ENCODE data around the gene LNP1.

LNP1 gene

DNA sequence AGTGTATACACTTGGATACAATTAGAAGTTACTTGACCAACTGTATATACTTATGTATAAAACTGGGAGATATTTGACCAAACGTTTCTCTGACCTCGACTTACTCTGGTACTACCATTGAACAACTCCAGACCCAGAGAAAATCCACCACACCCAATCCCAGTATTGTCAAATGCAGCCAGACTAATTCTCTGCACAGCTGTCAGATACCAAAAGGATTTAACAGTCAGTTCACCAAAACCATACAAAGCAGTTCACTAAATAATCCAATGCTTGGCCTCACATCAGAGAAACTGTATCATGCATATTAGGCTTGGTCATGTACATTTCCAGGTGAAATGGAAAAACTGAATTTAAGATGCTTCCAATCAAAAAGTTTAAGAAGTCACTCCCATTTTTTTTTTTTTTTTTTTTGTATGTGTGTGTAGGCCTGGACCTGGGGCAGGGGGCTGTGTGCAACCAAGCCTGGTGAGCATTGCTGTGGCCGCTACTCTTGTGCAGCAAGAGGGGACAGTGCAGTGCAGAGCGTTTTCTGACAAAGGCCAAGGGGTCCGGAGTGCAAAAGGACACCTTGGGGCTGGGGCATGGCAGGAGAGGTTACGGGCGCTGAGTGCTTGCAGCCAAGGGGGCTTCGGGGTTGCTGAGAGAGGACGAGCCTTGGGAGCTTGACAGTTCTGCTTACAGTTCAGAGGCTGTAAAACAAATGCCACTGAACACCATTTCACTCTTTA is 1.8 kb upstream of the LNP1 start:
- no peak for DNase-seq (ENCODE audit: low read depth)

DNA sequence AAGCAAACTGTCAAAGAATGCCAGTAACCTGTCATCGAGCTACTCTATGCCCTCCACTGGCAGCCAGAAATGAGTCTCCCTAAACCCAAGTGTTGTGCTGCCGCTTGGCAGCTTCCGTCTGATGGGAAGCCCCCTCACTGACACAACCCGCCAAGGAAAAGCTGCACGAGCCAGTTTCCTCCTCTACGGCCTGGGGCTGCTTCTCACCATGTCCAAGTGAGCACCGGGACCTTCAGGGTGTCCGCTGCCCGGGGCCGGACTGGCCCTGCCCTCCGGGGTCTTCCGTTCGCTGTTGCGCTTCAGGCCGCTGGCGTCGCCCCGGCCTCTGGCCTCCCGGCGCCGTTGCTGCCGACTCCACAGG is 940 bp upstream of the LNP1 start:
- DNase-seq (ENCODE audit: low read depth): no peak

- DNase-seq (ENCODE audit: low read depth): peak; percentile 7
Observed at GRCh38 chr3:100401674-100402041, 319 bp downstream of the LNP1 start.

DNA sequence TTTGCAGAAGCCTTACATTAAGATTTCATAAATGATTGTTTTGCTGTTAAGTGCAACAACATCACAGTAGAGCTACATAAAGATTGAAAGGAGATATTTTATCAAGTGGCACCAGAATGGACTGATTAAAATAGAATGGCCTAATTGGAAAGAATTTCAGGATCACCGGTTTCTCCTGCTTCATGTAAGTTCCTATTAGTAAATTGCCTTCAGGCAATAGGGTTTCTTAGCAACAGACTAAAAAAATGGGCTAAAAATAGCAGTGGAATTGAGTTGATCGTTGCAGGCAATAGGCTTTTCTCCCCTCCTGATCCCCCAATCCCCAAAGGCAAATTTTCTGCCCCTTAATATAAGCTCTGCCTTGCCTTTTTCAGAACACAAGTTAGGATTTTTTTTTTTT is 917 bp downstream of the LNP1 start:
- DNase-seq (ENCODE audit: low read depth): no peak

DNA sequence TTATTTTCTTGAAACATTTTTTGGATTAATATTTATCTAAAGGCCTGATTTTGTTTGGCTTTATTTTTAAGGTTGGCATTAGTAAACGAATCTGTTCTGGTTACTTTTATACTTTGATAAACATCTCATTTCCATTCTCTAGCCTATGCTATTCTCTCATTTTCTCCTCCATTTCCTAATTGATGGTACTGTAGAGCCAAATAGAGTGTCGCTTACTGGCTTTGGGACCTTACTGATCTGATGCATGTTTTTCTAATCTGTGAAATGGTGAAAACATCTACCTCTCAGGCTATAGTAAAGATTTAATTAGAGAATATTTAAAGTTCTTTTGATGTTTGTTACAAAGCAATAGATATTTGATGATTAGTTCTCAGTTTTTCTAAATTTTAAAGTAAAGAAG is 1.6 kb downstream of the LNP1 start:
- DNase-seq (ENCODE audit: low read depth): no peak

DNA sequence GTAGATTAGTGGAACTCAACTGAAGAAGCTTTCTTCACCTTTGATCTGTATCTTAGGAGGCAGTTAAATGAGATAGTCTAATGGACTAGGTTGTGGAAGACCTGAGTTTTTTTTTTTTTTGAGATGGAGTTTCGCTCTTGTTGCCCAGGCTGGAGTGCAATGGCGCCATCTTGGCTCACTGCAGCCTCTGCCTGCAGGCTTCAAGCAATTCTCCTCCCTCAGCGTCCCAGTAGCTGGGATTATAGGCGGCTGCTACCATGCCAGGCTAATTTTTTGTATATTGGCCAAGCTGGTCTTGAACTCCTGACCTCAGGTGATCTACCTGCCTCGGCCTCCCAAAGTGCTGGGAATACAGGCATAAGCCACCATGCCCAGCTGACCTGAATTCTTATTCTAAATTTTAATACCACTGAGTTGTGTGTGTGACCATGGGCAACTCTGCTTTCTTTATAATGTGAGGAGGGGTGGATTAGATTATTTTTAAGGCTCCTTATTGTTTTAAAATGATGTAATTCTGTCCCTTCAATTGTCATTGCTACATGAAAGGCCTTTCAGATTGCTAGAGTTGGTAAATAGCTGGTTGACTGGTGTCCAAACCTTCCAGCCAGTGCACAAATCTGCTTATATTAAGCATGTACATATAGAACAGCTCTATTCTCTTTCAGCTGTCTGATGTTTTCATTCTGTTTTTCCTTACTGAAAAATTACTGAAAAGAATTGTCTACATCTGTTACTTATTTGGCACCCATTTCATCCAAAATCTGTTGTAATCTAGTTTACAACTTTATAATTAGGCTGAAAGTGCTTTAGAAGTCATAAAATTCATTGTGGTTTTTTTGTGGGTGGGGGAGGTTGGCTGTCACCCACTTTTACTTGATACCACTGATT is 2.3 kb downstream of the LNP1 start:
- DNase-seq (ENCODE audit: low read depth): no peak

DNA sequence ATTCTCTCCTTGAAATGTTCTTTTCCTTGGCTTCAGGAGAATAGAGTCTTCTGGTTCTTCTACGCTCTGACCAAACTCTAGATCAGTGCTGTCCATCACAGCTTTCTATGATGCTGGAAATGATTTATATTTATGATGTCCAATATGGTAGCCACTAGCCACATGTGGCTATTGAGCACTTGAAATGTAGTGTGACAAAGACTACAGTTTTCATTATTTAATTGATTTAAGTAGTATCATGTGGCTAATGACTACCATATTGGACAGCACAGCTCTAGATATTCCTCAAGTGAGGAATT is 2.9 kb downstream of the LNP1 start:
- no peak for DNase-seq (ENCODE audit: low read depth)

DNA sequence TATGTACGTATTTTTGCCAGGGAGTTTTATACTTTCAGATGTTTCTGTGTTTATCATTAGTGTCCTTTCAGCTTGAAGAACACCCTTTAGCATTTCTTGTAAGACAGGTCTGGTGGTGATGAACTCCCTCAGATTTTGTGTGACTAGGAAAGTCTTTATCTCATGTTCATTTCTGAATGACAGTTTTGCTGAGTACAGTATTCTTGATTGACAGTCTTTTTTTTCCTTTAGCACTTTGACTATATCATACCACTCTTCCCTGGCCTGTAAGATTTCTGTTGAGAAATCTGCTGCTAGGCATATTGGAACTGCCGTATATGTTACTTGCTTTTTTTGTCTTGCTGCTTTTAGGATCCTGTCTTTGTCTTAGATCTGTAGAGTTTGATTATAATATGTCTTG is 5.8 kb downstream of the LNP1 start:
- no peak for DNase-seq (ENCODE audit: low read depth)

GRCh38 chr3:100407977-100408532 is 6.7 kb downstream of the LNP1 start:
- no peak for DNase-seq (ENCODE audit: low read depth)

GRCh38 chr3:100411091-100411982 is 10.0 kb downstream of the LNP1 start:
- DNase-seq (ENCODE audit: low read depth): no peak

DNA sequence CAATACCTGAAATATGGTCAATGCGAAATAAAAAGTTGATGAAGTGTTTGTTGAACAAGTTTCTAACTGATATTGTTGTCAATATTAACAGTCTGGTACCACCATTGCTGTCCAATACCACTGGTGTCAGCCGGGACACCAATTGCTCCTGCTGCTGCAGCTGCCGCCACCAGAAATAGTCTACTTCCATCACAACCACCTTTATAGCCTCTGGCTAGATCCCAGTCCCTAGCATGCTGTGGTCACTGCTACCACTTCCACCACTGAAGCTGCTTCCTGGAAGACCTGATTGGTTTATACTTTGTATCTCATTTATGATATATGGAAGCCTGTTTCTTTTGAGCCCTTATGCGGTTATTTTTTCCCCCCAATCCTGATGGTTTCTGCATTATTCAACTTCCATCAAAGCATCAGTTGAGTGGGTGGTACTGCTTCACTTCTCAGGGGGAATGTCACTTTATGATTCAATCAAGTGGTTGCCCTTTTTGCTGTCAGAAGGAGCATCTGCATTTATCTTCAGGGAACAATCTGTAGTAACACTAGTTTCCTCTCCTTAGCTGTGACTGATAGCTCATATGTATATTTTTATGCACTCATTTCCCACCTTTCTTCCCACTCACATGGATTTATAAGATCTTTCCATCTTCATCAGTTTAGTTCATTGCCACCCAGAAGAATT is 11.7 kb downstream of the LNP1 start:
- DNase-seq (ENCODE audit: low read depth): no peak

- no peak for DNase-seq (ENCODE audit: low read depth)
Observed at GRCh38 chr3:100413613-100414012, 12.3 kb downstream of the LNP1 start.

DNA sequence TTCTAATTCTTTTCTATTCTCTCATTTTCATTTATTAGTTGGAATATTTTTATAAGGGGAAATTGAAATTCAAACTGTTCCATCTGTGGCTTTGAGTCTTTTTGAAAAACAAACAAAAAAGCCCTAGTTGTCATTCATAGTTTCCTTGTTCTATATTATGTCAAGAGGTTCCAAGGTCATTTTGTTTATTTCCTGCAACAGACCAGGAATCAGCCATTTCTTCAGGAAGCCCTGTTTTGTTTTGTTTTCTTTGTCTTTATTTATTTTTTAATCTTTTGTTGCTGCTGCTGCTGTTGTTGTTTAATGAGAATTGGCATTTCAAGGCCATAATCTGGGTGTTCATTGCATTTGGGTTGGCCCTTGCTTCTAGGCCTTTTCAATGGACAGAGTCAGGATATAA is 14.8 kb downstream of the LNP1 start:
- no peak for DNase-seq (ENCODE audit: low read depth)

GRCh38 chr3:100416863-100417262 is 15.5 kb downstream of the LNP1 start:
- no peak for DNase-seq (ENCODE audit: low read depth)

- no peak for DNase-seq (ENCODE audit: low read depth)
Observed at GRCh38 chr3:100419406-100419805, 18.1 kb downstream of the LNP1 start.

DNA sequence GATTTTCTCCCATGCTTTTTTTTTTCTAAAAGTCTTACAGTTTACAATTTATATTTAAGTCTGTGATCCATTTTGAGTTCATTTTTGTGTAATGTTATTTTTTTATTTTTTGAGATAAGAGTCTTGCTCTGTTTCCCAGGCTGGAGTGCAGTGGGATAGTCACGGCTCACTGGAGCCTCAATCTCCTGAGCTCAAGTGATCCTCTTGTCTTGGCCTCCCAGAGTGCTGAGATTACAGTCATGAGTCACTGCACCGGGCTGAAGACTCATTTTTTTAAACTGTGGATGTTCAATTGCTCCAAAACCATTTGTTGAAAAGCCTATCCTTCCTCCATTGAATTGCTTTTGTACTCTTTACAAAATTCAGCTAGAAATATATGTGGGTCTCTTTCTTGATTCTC is 19.5 kb downstream of the LNP1 start:
- DNase-seq (ENCODE audit: low read depth): no peak

GRCh38 chr3:100423611-100424010 is 22.3 kb downstream of the LNP1 start:
- DNase-seq (ENCODE audit: low read depth): no peak

DNA sequence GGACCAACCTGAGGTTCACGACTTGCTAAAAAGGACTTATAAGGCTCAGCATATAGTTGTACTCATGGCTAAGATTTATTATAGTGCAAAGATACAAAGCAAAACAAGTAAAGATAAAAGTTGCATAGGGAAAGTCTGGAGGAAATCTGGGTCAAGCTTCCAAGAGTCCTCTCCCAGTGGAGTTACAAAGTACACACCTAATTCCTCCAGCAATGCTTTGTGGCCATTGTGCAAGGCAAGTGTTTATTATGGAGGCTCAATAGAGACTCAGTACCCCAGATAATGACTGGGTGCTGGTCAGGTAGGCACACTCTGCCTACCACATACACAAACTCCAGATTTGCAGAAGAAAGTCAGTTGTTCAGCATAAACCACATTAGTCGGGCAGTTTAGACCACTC is 22.9 kb downstream of the LNP1 start:
- DNase-seq (ENCODE audit: low read depth): no peak

DNA sequence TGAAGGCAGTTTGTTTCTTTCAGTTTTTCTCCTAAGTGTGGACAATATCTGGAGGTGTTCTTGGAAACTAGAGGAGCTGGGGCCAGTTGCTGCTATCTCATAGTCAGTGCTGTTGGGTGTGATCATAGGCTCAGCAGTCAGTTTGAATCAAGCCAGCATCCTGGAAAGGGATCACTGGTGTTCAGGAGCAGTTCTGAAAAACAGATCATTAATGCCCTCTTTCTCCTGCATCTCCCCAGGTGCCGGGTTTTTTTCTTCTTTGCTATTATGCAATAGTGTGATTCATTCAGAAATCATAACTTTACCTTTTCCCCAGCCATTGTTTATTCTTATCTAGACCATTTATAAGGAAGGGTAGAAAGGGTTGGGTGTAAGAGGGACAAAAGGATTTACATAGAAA is 24.0 kb downstream of the LNP1 start:
- DNase-seq (ENCODE audit: low read depth): no peak

GRCh38 chr3:100426067-100426682 is 24.8 kb downstream of the LNP1 start:
- no peak for DNase-seq (ENCODE audit: low read depth)

DNA sequence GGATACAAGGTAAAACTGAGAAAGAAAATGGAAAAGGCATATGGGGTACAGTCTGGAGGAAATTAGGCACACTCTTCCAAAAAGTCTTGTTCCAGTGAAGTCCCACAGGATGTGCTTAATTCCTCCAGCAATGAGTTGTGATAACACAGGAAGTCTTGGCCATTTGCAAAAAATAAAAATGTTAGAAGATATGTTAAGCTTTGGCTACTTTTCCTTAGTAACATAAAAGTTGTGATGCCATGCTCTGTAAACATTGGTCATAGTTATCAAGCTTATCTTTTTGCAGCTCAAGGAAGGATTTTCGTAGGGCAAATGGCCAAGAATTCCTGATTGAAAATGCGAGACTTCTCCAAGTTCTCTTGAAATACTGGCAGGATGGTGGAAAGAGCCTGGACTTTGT is 26.4 kb downstream of the LNP1 start:
- DNase-seq (ENCODE audit: low read depth): no peak

All from stimulated activated CD8-positive, alpha-beta memory T cell treated with anti-CD3 and anti-CD28 coated beads, Interleukin-15, amount 100 ng/mL, for 1 hour (primary cell).